HCEC 1CT (cell line): ENCODE data around the gene CIAO2B.
"Not testable (repeated sequence)": the region's sequence is repeated elsewhere in the genome, so short reads cannot be mapped to it uniquely, and the experiment has no call there.

Experiments used
- DNase-seq: peaks from one replicate; pipeline ENCODE4 v3.0.0-alpha.2; 2017

Gene CIAO2B

DNA sequence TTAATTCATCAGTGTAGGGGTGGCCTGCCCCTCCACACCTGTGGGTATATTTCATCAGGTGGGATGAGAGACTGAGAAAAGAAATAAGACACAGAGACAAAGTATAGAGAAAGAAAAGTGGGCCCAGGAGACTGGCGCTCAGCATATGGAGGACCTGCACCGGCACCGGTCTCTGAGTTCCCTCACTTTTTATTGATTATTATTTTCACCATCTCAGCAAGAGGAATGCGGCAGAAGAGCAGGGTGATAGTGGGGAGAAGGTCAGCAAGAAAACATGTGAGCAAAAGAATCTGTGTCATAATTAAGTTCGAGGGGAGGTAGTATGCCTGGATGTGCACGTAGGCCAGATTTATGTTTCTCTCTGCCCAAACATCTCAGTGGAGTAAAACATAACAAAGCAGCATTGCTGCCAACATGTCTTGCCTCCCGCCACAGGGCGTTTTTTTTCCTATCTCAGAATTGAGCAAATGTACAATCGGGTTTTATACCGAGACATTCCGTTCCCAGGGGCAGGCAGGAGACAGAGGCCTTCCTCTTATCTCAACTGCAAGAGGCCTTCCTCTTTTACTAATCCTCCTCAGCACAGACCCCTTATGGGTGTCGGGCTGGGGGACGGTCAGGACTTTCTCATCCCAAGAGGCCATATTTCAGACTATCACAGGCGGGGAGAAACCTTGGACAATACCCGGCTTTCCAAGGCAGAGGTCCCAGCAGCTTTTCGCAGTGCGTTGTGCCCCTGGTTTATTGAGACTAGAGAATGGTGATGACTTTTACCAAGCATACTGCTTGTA lies 21.4 kb upstream of the CIAO2B start:
- not testable (repeated sequence) for DNase-seq

DNA sequence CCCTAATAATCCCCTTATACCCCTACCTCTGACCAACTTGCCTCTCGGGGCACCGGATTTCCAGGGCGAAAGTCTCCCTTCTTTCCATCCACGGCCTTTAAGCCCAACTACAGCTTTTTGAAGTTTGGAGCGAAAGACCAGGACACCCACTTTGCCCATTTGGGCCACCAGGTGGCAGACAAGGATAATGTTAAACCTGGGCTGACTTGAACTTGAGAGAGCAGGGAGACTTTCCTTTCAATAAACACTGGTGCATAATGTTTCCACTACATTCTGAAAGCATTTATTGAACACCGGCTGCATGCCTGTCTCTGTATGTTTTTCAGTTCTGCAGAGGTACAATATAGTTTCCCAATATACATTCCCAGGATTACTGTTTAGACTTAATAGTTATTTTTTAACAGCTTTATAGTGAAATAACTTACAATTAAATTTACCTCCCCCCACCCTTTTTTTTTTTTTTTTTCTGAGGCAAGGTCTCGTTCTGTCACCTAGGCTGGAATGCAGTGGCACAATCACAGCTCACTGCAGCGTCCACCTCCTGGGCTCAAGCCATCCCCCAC lies 20.0 kb upstream of the CIAO2B start:
- DNase-seq: peak; percentile 52

DNA sequence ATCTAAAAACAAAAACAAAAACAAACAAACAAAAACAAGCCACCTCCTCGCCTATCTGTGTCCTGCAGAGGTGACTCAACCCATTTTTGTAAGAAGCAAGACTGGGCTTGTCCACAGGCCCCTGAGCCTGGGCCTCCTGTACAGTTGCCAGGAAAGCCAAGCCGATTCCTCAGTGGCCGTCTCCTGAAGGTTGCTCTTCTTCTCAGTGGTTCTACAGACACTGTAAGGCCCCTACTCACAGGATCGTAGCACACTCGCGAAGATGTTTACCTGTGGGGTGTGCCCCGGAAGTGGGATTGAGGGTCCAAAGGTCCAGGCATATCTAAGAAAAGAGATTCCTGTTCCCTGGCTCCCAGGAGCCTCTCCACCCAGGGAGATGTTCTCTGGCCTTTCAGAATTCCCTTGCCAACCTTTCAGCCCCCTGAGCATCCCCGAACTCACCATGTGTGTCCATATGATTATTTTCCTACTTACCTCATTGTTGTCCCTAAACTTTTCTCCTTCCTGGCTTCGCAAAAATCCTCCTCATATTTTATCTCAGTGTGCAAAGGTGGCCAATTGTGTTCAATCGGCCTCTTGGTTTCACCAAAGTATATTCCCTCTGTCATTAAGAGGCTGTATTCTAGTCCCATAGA lies 19.4 kb upstream of the CIAO2B start:
- DNase-seq: no peak

DNA sequence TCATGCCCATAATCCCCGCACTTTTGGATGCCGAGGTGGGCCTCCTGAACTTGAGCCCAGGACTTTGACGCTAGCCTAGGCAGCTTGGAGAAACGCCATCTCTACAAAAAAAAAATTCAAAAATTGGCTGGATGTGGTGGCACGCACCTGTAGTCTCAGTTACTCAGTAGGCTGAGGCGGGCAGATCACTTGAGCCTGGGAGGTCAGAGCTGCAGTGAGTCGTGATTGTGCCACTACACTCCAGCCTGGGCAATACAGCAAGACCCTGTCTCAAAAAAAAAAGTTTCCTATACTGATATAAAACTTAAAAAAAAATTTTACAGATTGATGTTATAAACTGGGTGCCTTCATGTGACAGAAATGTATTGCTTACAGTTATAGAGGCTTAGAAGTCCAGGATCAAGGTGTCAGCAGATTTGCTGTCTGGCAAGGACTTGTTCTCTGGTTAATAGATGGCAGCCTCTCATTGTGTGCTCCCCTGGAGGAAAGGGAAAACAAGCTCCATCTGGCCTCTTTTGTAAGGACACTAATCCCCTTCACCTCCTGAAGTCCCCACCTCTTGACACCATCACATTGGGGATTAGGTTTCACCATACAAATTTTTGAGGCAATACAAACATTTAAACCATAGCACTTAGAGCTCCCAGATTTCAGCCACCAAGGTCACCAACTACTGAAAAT lies 18.4 kb upstream of the CIAO2B start:
- no peak for DNase-seq

DNA sequence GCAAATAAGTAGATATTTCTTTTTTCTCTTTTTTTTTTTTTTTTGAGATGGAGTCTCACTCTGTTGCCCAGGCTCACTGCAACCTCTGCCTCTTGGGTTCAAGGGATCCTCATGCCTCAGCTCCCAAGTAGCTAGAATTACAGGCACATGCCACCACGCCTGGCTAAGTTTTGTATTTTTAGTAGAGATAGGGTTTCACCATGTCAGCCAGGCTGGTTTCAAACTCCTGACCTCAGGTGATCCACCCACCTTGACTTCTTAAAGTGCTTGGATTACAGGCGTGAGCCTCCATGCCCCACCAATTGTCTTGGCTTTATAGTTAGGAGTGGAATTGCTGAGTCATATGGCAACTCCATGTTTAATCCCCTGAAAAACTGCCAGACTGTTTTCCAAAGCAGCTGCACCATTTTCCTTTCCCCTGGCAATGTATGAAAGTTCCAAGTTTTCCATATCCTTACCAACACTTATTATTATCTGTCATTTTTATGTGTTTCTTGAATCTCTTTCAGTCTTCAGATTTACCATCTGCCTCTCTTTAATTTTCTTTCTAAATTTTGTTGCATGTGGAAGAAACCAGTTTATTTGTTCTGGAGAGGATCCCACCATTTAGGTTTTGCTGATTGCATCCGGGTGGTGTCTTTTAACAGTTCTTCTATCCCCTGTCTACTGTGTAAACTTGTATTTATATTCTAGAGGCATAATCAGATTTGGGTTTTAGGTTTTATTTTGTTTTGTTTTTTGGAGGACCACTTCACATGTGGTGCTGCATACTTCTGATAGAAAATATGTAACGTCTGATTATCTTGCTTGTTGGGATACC lies 17.0 kb upstream of the CIAO2B start:
- DNase-seq: no peak

DNA sequence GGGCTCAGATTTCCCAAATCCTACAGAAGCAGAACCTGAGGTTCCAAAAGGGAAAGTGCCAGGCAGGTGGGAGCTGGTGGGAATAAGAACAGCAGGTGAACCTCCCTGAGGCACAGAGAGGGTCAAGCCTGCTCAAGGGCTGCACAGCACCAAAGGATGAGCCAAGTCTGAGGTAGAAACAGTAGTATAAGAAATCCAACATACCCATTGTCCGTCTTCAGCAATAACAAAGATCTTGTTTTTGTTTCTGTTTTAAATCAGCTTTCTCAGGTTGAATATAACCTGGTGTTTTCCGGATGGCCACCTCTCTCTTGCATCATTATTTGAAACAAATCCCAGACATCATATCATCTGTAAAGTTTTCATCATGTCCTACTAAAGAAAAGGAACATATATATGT lies 16.2 kb upstream of the CIAO2B start:
- no peak for DNase-seq

DNA sequence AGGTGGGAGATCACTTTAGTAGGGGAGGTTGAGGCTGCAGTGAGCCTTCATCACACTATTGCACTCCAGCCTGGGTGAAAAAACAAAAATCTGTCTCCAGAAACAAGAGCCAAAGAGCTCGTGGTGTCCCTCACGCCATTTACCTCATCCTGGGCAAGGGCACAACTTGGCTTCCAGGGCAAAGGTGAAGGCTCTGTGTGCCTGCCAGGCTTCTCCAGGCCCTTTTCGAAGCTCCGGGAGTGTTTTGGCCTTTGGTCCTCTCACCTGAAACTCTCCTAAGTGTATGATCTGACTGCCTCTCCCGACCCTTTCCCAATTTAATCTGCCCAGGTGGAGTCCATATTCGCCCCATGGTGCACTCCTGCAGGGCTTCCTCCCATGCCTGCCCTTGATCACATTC lies 15.3 kb upstream of the CIAO2B start:
- DNase-seq: no peak

DNA sequence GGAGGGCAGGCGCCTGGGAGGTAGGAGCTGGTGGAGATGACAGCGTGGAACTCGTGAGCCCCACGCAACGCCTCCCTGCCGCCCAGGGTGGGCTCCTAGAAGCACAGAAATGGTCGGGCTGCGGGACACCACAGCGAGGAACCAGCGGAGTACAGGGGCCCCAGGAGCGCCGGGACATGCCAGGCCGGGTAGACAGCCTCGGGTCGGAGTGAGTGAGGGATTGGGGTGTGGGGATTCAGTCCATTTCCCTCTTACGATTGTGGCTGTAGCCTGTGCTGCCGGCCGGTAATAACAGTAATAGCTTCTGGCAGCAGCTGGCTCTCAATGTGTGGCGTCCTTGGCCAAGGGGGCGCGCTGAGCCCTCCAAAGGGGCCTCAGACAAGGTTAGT lies 14.6 kb upstream of the CIAO2B start:
- no peak for DNase-seq

DNA sequence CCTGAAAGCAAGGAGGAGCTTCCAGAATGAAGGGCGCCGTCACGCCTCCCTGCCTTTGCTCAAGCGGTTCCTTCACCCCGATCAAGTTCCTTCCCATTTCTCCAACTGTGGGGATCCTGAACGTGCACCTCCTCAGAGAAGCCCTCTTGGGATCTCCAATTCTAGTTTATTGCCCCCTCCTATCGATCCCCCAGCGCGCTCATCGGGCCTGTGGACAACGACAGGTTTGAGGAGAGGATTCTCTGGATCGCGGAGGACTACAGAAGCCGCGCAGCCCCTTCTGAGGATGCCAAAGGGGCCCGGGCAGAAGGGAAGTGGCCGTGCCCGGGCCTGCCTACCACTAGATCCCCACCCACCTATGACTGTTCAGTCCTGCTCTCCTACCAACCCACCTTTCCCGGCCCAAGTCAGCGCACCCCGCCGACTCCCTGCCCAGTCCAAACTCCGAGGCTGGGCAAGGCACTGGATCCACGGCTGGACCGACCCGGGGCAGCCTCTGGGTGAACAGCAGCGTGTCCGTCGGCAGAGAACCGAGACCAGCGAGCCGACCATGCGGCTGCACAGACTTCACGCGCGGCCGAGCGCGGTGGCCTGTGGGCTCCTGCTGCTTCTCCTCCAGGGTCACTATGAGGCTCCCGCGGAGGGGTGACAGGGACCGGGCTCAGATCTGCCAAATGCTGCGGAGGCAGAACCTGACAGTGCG lies 14.1 kb upstream of the CIAO2B start:
- no peak for DNase-seq

DNA sequence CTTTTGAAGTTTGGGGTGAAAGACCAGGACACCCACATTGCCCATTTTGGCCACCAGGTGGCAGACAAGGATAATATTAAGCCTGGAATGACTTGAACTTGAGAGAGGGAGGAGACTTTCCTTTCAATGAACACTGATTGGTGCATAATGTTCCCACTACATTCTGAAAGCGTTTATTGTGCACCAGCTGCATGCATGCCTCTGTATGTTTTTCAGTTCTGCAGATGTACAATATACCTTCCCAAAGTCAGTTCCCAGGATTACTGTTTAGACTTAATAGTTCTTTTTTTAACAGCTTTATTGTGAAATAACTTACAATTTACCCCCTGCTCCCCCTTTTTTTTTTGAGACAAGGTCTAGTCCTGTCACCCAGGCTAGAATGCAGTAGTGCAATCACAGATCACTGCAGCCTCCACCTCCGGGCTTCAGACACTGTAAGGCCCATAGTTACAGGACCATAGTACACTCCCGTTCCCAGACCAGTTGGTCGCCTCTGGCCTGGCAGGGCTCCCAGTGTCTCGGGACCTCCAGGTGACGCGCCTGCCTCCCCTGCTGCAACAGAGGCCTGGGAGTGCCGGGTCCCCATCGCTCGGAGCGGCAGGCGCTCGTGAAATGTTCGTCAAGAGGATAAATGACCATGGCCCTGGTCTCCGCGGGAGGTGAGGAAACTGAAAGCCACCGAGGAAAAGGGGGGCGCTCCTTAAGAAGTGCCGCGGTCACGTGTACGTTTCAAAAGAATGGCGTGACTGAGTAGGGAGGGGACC lies 13.3 kb upstream of the CIAO2B start:
- peak; percentile 77 for DNase-seq

DNA sequence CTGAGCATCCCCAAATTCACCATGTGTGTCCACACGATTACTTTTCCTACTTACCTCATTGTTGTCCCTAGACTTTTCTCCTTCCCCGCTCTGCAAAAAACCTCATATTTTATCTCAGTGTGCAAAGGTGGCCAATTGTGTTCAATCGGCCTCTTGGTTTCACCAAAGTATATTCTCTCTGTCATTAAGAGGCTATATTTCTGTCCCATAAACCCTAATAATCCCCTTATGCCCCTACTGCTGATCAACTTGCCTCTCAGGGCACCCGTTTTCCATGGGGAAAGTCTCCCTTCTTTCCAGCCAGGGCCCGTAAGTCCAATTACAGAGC lies 12.7 kb upstream of the CIAO2B start:
- no peak for DNase-seq

DNA sequence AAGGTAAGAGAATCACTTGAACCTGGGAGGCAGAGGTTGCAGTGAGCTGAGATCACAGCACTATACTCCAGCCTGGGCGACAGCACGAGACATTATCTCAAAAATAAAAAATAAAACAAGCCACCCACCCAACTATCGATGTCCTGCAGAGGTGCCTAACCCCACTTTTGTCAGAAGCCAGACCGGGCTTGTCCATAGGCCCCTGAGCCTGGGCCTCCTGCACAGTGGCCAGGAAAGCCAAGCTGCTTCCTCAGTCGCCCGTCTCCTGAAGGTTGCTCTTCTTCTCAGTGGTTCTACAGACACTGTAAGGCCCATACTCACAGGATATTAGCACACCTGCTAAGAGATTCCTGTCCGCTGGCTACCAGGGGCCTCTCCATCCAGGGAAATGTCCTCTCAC lies 12.3 kb upstream of the CIAO2B start:
- DNase-seq: no peak

DNA sequence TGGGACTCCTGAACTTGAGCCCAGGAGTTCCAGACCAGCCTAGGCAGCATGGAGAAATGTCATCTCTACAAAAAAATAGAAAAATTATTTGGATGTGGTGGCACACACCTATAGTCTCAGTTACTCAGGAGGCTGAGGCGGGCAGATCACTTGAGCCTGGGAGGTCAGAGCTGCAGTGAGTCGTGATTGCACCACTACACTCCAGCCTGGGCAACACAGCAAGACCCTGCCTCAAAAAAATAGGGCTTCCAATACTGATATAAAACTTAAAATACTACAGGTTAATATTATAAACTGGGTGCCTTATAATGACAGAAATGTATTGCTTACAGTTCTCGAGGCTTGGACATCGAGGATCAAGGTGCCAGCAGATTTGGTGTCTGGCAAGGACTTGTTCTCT lies 11.7 kb upstream of the CIAO2B start:
- DNase-seq: no peak

DNA sequence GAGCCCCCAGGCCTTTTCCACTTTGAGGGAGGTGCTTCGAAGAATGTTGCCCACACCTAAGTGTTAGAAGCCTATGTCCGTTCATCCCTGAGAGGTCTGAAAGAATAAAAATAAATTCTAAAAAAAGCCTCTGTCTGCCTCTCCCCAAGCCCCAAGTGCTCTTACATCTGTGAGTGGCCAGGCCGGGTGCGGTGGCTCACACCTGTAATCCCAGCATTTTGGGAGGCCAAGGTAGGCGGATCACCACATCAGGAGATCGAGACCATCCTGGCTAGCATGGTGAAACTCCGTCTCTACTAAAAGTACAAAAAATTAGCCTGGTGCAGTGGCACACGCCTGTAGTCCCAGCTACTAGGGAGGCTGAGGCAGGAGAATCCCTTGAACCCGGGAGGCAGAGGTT lies 10.8 kb upstream of the CIAO2B start:
- not testable (repeated sequence) for DNase-seq

DNA sequence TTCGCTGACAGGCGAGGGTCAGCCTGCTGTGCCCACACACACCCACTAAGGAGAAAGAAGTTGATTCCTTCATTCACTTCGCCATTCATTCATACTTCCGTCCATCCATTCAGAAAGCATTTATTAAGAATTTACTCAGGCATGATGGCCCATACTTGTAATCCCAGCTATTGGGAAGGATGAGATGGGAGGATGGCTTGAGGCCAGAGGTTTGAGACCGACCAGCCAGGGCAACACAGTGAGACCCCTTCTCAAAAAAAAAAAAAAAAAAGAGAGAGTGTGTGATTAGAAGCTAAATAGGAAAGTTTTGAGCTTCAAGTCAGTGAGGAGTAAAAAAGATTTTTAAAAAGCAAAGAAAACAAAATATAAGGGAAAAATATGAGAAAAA lies 9.8 kb upstream of the CIAO2B start:
- no peak for DNase-seq

DNA sequence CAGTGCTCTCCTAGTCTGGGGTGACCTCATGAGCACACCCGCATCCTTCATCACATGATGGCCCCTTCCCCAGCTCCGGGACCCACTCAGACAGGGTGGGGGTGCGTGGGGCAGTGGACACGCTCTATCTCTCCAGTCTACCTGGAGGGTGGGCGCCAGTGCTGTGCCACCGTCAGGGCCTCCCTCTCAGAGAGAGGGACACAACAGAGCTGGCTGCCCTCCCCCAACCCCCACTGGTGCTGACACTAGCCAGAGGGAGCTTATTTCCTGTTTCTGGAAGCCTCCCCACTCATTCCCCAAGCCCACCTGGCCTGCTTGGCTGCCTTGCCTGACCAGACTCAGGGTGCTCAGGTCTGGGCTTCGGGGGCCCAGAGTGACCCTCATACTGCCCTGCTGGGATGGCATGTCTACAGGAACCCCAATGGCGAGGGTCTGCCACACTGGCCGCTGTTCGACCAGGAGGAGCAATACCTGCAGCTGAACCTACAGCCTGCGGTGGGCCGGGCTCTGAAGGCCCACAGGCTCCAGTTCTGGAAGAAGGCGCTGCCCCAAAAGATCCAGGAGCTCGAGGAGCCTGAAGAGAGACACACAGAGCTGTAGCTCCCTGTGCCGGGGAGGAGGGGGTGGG lies 9.3 kb upstream of the CIAO2B start:
- no peak for DNase-seq

DNA sequence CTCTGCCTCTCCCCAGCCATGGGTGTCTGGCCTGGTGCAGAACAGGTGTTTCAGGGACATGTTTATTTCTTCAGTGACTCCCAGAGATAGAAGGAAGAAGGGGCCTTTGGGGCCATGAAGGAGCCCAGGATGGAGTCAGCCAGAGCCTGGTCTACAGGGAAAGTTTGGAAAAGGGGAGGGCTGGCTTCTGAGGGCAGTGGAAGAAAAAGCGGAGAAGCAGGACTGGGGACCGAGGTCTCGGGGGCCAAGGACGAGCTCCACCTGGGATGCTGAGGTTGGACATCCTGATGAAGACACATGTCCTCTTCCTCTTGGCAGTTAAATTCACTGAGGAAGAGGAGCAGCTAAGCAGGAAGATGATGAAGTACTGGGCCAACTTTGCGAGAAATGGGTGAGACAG lies 8.8 kb upstream of the CIAO2B start:
- DNase-seq: no peak

DNA sequence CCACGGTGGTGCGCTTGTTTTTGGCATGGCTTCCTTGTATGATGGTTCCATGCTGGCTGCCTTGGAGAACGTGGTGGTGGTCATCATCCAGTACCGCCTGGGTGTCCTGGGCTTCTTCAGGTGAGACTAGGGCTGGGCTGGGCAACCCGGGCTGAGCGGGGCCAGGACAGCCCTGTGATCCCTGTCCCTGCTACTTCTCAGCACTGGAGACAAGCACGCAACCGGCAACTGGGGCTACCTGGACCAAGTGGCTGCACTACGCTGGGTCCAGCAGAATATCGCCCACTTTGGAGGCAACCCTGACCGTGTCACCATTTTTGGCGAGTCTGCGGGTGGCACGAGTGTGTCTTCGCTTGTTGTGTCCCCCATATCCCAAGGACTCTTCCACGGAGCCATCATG lies 6.0 kb upstream of the CIAO2B start:
- DNase-seq: no peak

DNA sequence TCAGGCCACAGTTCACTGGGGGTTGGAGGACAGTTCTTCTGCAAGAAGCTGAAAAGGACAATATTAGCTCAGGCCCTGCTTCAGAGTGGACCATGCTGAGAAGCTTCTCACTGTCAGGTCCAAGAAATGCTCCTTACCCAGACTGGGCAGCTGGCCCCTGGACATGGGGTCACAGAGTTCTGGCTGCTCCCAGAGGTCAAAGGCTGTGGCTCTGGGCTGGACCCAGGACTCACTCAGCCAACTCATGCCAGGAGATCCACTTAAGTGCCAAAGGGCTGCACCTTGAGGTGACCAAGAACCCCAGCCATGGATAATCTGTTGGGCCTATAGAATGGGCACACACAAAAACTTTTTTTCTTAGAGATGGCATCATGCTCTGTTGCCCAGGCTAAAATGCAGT lies 5.2 kb upstream of the CIAO2B start:
- no peak for DNase-seq

DNA sequence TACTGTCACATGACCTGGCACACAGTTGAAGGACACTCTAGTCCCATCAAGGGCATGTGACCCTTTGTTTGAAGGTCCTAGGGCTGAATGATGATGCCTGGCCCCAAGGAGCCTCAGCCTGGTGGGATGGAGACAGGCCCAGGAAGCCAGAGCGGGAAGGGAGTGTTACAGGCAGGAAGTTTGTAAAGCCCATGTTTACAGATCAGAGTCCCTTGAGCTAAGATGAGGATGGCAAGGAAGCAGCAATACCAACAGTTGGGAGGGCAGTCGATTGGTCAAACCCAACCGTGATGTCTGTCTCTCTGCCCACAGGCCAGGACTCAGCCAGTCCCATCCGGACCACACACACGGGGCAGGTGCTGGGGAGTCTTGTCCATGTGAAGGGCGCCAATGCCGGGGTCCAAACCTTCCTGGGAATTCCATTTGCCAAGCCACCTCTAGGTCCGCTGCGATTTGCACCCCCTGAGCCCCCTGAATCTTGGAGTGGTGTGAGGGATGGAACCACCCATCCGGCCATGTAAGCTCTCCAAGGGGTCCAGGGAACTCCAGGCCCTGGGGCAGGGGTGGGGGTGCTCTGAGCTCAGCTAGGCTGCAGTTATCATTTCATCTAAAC lies 3.6 kb upstream of the CIAO2B start:
- no peak for DNase-seq
